ENCODE results near the gene C20orf204. TPM values are rescaled to one million over a fixed set of nuclear protein-coding genes. Genes with fewer than 3 reads are reported as not detected.

Gene C20orf204
- polyA plus RNA-seq, 2 donors, result 0.38 to 0.67 TPM

Other genes with a start within 250 kb of the C20orf204 start
- gene ZBTB46, start 204.9 kb upstream of the C20orf204 start, polyA plus RNA-seq, result 1 to 10 TPM in 1 of 2 donors, under 1 TPM in 1; 0.68 to 1.0 TPM
- gene ABHD16B, start 174.7 kb upstream of the C20orf204 start, polyA plus RNA-seq, result under 1 TPM; 0.42 to 0.92 TPM
- 100 to 1,000 TPM in 1 of 2 donors, 10 to 100 TPM in 1; 82.0 to 107 TPM for gene TPD52L2, start 170.9 kb upstream of the C20orf204 start, polyA plus RNA-seq
- gene DNAJC5, start 141.1 kb upstream of the C20orf204 start, polyA plus RNA-seq, result 10 to 100 TPM; 42.9 to 59.4 TPM
- 10 to 100 TPM; 40.6 to 47.3 TPM for gene UCKL1, start 79.8 kb upstream of the C20orf204 start, polyA plus RNA-seq
- 10 to 100 TPM; 10.1 to 18.3 TPM for gene ZNF512B, start 66.3 kb upstream of the C20orf204 start, polyA plus RNA-seq
- 10 to 100 TPM in 1 of 2 donors, 1 to 10 TPM in 1; 9.4 to 13.1 TPM for gene SAMD10, start 56.5 kb upstream of the C20orf204 start, polyA plus RNA-seq
- gene PRPF6, start 55.0 kb upstream of the C20orf204 start, polyA plus RNA-seq, result 10 to 100 TPM; 24.6 to 39.0 TPM
- 1 to 10 TPM; 3.1 to 7.5 TPM for gene SOX18, start 13.5 kb downstream of the C20orf204 start, polyA plus RNA-seq
- 10 to 100 TPM; 14.8 to 15.3 TPM for gene TCEA2, start 27.0 kb downstream of the C20orf204 start, polyA plus RNA-seq
- gene RGS19, start 43.3 kb downstream of the C20orf204 start, polyA plus RNA-seq, result 1 to 10 TPM; 5.0 to 8.7 TPM
- gene OPRL1, start 43.9 kb downstream of the C20orf204 start, polyA plus RNA-seq, result under 1 TPM; 0.13 to 0.14 TPM
- gene LKAAEAR1, start 48.2 kb downstream of the C20orf204 start, polyA plus RNA-seq, result under 1 TPM in 1 of 2 donors, not detected in 1; 0.09 TPM
- gene NPBWR2, start 71.4 kb downstream of the C20orf204 start, polyA plus RNA-seq, result not detected
- gene MYT1, start 128.3 kb downstream of the C20orf204 start, polyA plus RNA-seq, result not detected
- 10 to 100 TPM; 13.4 to 22.0 TPM for gene PCMTD2, start 219.6 kb downstream of the C20orf204 start, polyA plus RNA-seq